B cell (primary cell): ENCODE measurements around the gene RRAGC.

Experiments
- CTCF ChIP-seq: fragments of 200-600 bp; IDR thresholded peaks from one replicate; pipeline ENCODE4 v1.8.0; 2022; ENCODE audit warnings: antibody characterized with exemption, mild to moderate bottlenecking
- EZH2 ChIP-seq: IDR thresholded peaks from 2 replicates; pipeline ENCODE4 v1.6.1; 2012; ENCODE audit warnings: borderline replicate concordance, low read depth, mild to moderate bottlenecking, moderate library complexity, low read length; ENCODE audit not compliant: insufficient read depth, poor library complexity, severe bottlenecking

- TF ChIP-seq CTCF (no peak), EZH2 (no peak)
Measured at GRCh38 chr1:38804062-38804886, 55.3 kb downstream of the RRAGC start.
